GM18858 (cell line): ENCODE results near the gene PCDHGC3.

ENCODE experiments used
- ATAC-seq: cut with Tn5 transposase; IDR thresholded peaks from one replicate; pipeline ENCODE4 v1.9.1; 2021; ENCODE audit not compliant: unreplicated experiment

PCDHGC3 gene

GRCh38 chr5:141484641-141485311, 9.0 kb downstream of the PCDHGC3 start, which contains the start of gene PCDHGC4:
PCDHGC4 (plus strand) TSS chr5:141485030; CDS start chr5:141485174, 144 bp downstream.
- ATAC-seq, result no peak

- no peak for ATAC-seq
These were observed 9.7 kb downstream of the PCDHGC3 start for GRCh38 chr5:141485321-141486055.

GRCh38 chr5:141486091-141486490, 10.3 kb downstream of the PCDHGC3 start:
- no peak for ATAC-seq

DNA sequence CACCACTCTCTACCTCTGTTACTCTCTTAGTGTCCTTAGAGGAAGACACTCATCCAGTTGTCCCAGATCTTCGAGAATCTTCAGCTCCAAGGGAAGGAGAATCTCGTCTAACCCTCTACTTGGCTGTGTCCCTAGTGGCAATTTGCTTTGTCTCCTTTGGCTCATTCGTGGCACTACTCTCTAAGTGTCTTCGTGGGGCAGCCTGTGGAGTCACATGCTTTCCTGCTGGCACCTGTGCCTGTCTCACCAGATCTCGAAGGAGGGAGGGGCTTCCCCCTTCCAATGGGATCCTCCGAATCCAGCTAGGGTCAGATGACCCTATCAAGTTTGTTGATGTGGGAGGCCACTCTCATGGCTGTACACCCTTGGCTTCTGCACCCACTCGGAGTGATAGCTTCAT, 11.4 kb downstream of the PCDHGC3 start:
- no peak for ATAC-seq

DNA sequence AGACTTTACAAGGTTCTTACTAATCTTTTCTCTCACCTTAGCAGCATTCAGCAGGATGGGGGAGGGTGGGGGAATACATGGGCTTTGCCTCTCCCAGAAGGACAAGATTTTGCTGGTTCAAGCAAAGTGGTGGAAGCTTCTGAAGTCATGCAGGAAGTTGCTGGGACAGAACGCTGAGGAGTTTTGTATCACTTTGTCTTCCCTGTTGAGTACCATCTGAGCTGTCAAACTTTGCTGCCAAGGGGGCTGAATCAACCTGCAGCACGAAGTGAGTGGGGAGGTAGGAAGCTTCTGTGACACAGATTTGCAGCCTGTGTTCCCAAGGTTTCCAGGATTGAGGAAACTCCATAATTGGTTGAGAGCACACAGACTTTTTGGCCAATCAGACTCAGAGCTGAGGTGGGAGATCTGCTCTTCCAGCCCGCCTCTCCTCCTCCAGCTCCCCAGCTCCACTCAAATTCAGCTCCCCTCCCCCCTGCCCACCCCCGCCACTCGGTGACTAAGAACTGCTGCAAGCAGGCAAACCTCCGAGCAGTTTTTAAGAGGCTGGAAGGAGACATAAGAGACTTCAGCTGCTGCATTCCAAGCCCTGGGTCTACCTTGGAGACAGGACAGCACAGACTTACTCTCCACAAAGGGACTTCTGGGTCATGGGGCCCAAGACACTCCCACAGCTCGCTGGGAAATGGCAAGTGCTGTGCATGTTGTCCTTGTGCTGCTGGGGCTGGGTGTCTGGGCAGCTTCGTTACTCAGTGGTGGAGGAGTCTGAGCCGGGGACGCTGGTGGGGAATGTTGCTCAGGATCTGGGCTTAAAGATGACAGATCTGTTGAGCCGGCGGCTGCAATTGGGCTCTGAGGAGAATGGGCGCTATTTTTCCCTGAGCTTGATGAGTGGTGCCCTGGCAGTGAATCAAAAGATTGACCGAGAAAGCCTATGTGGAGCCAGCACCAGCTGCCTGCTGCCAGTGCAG, 13.1 kb downstream of the PCDHGC3 start, which contains the start of gene PCDHGC5:
Gene PCDHGC5 (plus strand): TSS at position 491 of the 971 bp plus-strand sequence. CDS start 160 bp downstream, at position 651.
- no peak for ATAC-seq

- no peak for ATAC-seq
These were observed 14.1 kb downstream of the PCDHGC3 start for GRCh38 chr5:141489841-141490240.

DNA sequence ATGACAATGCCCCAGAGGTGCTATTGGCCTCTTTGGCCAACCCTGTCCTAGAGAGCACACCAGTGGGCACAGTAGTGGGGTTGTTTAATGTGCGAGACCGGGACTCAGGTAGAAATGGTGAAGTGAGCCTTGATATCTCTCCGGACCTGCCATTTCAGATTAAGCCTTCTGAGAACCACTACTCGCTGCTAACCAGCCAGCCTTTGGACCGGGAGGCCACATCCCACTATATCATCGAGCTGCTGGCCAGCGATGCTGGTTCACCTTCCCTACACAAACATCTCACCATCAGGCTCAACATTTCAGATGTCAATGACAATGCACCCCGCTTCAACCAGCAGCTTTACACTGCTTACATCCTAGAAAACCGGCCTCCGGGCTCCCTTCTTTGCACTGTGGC, 14.5 kb downstream of the PCDHGC3 start:
- ATAC-seq, result no peak

- ATAC-seq, result no peak
These were observed 15.0 kb downstream of the PCDHGC3 start for GRCh38 chr5:141490771-141491170.

DNA sequence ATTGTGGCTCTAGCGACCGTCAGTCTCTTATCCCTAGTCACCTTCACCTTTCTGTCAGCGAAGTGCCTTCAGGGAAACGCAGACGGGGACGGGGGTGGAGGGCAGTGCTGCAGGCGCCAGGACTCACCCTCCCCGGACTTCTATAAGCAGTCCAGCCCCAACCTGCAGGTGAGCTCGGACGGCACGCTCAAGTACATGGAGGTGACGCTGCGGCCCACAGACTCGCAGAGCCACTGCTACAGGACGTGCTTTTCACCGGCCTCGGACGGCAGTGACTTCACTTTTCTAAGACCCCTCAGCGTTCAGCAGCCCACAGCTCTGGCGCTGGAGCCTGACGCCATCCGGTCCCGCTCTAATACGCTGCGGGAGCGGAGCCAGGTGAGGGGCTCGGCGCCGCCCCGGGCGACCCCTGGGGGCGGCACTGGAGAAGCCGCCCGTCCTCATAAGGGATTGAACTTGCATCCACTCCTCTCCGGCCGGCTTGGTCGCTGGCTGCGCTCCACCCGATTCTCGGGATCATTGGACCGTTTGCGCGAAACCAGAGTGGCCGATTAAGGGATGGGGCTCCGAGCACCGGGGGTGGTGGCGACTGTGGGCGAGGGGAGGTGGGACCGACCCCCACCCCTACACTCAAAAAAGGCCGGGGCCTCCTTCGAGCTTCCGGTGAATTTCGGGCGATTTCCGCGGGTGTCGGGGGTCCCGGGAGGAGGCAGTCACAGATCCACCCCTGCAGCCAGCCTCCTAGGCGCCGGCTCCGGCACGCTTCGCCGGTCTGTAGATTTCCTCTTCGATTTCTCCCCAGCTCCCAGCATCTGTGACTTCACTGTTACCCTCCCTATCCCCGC, 15.8 kb downstream of the PCDHGC3 start:
- no peak for ATAC-seq

GRCh38 chr5:141492168-141492885, 16.6 kb downstream of the PCDHGC3 start:
- ATAC-seq, result no peak

DNA sequence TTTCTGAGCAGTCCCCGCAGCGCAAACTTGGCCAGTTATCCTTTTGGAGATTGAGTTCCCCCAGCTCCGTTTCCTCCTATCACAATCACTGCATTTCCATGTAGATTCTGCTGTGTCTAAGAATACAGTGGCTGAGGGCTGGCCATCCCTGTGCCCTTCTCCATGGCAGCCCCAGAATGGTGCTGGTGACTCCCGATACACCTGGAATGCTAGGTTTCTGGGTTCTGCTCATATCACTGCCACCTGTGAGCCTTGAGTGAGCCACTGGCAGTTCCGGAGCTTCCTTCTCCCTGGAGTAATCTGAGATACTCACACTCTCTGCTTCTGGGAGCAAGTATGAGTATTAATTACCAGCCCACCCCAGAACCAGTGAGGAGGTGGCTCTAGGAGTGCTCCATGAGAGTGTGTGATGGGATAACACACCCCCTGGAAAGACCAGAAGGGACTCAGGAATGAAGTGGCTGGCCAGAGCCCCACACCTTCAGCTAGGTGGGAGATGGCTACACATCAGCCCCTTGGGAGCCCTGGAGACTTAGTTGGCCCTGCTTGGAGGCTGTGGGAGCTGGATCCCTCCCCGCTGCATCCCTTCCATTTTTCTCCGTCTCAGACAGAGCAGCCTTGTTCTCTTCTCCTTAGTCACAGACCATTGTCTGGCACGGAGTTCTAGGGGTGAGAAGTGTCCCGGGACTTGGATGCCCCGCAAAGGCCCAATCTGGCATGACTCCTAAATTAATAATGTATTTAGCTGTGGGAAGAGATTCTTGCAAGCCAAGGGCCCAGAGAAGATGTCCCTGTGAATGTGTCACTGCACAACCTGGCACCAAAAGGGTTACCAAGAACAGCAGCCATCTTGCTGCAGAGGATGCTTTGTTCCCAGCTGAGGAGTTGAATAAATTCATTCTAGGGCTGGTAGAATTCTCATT, 18.0 kb downstream of the PCDHGC3 start:
- no peak for ATAC-seq

DNA sequence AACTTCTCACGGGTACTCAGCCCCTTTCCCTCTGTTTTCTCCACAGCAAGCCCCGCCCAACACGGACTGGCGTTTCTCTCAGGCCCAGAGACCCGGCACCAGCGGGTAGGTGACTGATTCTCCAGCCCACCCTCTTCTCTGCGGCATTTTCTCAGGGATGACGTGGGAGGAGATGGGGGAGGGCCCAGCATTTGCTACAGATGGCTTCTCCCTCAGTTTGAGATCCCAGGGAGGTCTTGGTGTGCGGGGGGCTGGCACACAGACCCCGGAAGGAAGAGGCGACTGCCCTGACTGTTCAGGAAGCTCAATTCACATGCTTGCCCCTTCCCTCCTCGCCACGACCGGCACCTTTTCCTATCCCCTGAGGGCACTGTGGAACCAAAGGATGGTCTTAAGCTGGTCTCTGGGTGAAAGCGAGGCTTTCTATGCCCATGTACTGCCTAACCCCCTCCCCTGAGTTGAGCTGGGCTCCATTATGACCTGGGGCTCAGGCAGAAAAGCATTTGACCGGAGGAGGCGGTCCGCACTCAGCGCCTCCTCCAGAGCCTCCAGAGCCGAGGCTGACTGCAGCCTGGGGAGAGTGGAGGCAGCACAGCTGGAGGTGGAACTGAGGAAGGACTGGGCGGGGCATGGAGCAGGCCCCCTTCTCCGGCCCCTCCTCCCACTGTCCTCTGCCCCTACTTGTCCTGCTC, 19.1 kb downstream of the PCDHGC3 start:
- no peak for ATAC-seq

GRCh38 chr5:141495453-141495811, 19.7 kb downstream of the PCDHGC3 start:
- ATAC-seq, result no peak

DNA sequence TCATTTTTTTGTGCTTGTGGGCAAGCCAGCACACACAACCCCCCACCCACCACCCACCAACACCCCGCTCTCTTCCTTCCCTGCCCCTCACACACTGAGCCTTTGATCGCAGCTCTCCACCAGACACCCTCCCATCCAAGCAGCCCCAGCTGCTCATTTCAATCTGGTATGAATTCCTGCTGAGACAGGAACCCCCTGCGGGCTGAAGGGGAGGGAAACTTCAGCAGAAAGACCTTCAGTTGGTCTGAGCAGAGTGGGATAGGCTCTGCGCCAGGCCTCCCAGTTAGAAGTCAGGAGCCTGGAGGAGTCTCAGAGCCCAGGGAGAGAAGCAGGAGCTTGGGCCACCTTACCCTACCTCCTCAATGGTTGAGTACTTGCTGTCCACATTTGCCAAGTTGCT, 20.3 kb downstream of the PCDHGC3 start:
- no peak for ATAC-seq

DNA sequence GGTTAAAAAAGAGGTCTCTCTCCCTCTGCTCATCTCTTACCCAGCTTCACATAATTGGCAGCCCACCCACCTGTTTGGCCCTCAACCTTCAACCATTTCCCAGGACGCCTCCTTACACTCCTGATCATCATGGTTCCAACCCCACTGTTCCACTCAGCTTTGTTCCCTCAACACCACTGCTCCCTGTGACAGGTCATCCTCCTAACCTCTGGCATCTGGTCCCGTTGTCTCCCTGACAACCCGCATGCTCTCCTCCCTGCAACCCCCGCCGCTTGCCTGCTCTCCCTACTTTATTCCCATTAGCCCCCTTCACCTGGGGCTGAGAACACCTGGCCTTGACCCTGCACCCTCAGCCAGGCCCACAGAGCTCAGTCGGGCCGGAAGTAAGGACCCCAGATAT, 26.0 kb downstream of the PCDHGC3 start:
- ATAC-seq, result no peak

DNA sequence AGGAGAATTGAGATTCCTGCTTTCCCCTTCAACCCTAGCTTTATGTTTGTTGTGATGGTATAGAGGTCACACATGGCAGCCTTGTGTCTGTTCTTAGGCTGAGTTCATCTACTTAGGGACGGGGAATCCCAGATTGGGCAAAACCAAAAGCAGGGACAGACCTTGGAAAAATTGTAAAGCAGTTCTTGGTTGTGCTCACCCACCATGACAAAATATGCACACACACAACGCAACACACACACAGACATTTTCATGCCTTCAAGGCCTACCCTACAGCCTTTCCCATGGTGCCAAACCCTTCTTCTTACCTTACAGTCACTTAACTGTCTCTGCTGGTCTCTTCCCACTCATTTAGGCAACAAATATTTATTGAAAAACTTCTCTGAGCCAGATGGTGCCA, 27.9 kb downstream of the PCDHGC3 start:
- no peak for ATAC-seq

DNA sequence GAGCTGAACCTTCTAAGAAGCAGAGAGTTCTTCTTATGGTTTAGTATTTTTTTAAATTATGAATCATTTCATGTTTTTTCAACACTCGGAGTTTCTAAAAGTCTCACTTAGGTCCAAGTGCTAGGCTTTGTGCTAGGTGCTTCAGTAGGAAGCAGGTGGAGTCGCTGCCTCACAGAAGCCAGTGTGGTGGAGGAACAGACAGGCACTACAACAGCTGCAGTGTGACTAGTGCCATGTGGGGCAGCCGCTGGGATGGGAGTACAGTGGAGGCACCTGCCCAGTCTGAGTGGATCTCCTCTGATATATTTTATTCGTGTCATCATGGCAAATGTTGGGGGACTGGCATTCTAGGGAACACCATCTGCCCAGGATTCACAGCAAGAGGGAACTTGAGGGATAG, 28.4 kb downstream of the PCDHGC3 start:
- no peak for ATAC-seq
